CD4-positive, alpha-beta T cell treated with Interleukin-4 for 4 hours (primary cell): ENCODE results near the gene ISCA2.
"Not testable (repeated sequence)": the region's sequence is repeated elsewhere in the genome, so short reads cannot be mapped to it uniquely, and the experiment has no call there.

Experiments
- DNase-seq: peaks from one replicate; pipeline ENCODE4 v3.0.0-alpha.2; 2020

Gene ISCA2

GRCh38 chr14:74531467-74531866, 37.9 kb downstream of the ISCA2 start:
- DNase-seq: no peak

- no peak for DNase-seq
Observed at GRCh38 chr14:74532246-74532645, 38.7 kb downstream of the ISCA2 start.

DNA sequence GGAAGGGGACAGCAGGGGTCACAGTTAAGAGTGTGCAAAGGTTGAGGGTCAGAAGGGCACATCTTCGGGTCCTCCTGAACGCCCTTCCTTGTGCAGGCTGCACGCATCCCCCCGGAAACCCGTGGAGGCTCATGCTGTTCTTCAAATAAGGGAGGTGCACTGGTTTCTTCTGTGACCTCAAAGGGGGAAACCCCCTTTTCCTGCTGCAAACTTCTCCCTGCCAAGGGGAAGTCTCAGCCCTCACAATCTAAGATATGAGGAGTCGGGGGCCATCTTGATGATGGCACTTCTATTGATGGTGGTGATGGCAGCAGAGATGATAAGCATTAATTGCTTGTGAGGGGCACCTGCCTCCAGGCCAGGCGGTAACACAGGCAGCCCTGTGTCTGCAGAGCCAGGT, 40.0 kb downstream of the ISCA2 start:
- DNase-seq: no peak

- no peak for DNase-seq
Observed at GRCh38 chr14:74535756-74536325, 42.3 kb downstream of the ISCA2 start.

DNA sequence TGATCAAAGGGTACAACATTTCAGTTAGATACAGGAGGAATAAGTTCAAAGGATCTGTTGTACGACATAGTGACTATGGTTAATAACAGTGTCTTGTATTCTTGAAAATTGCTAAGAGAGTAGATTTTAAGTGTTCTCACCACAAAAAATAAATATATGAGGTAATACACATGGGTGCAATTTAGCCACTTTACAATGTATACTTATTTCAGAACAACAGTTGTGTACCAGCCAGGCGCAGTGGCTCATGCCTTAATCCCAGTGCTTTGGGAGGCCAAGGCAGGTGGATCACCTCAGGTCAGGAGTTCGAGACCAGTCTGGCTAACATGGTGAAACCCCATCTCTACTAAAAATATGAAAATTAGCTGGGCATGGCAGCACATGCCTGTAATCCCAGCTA, 42.8 kb downstream of the ISCA2 start:
- not testable (repeated sequence) for DNase-seq

DNA sequence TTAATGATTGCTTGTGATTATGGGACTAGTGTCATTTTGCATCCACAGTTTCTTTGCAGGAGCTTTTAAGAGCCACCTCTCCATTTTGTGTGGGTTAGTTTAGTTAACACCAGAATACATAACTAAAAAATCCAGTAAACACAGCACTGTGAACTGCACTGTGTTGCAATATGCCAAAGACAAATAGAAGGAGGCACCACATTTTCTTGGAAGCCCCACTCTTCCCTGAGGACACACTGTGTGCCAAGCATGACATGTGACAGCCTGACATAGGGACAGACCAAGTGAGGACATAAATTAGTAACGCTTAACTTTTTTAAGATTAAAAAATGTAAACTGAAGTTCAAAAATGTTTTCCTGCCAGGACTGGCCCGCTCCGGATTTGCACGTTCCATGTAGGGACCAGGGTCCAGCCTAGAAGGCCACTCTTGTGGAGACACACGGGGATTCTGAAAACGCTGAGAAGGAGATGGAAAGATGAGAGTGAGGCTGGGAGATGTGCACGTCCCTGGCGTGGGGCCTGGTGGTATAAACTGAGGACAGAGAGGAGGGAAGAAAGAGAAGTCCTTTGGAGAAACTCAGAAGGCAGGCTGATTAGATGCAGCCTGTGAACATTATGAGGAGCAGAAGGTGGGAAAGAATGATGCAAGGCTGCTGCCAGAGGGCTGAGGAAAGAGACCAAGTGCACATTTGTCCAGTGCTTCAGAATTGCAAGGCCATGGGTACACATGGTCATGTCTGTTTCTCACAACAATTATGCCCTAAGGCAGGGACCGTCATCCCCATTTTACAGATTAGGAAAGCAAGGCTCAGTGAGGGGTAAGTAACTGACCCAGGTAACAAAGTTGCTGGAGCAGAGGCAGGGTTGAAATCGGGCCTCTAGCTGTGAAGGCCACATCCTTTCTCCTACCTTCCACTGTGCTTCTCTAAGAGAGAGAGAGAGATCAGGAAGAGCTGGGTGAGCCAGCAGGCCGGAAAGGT, 45.1 kb downstream of the ISCA2 start:
- no peak for DNase-seq

DNA sequence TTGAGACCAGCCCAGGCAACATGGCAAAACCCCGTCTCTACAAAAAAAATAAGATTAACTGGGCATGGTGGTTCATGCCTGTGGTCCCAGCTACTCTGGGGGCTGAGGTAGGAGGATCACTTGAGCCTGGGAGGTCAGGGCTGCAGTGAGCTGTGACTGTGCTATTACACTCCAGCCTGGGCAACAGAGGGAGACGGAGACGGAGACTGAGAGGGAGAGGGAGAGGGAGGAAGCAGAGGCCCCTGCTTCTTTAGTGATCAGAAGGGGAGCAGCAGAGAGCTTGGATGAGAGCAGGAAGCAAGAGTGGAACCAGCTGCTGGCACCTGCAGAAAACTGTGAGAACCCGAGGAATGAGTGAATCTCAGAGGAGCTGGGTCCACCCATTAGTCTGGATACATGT, 45.9 kb downstream of the ISCA2 start:
- no peak for DNase-seq

DNA sequence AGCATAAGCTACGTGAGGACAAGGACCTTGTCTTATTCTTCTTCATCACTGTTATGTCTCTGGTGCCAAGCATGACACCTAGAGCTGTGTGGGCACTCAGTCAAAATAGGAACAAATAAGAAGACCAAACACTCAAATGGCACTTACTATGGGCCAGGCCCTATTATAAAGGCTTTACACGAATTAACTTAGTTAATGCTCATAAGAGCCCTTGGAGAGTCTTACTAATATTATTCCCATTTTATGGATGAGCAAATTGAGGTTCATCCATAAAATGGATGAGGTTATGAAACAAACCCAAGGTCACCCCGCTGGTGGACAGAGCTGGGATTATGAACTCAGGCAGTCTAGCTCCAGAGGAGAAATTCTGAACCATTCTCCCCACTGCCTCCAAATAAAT, 47.7 kb downstream of the ISCA2 start:
- DNase-seq: no peak

DNA sequence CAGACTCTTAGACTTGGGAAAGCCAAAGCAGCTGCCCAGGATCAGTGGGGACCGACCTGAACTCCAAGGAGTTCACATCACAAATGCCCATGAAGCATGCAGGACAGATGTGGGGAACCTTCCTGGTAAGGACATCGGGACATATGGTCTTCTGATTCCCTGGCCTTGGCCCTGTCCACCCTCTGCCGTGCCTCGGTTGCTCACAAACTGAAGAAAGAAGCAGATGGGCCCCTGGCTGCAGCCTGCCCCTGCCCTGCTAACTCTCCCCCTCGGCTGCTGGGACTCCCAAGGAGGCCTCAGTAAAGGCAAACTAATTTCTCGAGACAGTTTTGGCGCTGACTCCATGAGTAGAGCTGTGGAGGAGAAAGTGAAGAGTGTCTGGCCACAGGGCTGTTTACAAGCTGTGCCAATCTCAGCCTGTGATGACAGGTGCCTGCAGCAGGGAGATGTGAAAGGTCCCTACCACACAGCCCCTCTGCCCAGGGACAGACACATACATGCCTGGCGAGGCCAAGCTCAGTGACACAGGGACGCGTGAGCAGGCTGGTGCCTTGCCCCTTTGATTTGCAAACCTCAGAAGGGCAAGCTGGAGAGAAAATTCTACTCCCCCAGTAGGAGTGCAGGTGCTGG, 48.6 kb downstream of the ISCA2 start:
- DNase-seq: no peak

- no peak for DNase-seq
Observed at GRCh38 chr14:74543771-74544438, 50.3 kb downstream of the ISCA2 start.

GRCh38 chr14:74545386-74545785, 51.8 kb downstream of the ISCA2 start:
- no peak for DNase-seq

- no peak for DNase-seq
Observed at GRCh38 chr14:74546416-74546815, 52.9 kb downstream of the ISCA2 start.
